ENCODE data around the gene SLC25A24. TPM values are rescaled to one million over a fixed set of nuclear protein-coding genes. Genes with fewer than 3 reads are reported as not detected.
"Not testable (repeated sequence)": the region's sequence is repeated elsewhere in the genome, so short reads cannot be mapped to it uniquely, and the experiment has no call there.

Gene SLC25A24
- total RNA-seq, 2 experiments from 2014 or later = 5.2 to 5.5 TPM

DNA sequence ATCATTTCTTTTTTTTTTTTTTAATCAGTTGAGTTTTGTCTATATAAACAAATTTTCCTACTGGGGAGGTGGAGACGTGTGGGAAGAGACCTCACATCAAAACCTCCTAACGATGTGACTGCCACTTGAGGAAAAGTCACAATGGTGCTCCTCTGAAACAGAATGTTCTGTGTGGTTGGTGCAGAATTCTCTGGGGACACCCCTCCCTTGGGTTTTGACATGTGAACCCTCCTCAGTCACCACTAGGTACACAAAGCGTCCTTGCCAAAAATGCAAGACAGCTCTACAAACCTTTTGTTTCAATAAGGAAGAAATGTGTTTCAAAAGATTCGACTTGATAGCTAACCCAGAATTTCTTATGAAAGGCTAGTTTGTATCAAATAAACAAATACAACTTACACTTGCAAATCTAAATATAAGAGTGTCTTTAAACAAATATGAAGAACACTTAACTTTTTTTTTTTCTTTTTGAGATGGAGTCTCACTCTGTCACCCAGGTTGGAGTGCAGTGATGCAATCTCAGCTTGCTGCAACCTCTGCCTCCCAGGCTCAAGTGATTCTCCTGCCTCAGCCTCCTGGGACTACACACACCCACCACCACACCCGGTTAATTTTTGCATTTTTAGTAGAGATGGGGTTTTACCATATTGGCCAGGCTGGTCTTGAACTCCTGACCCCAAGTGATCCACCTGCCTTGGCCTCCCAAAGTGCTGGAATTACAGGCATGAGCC lies 9.3 kb downstream of the SLC25A24 start:
- peaks cover 27% of the 10 kb centered on the region for H3K36me3 Mint-ChIP-seq (ENCODE audit: low read depth)
- H3K9me3 Mint-ChIP-seq = peaks cover 9% of the 10 kb centered on the region
- no peak overlapping the region for H3K27ac Mint-ChIP-seq
- no peak overlapping the region for H3K4me3 Mint-ChIP-seq
- no peaks in the 10 kb centered on the region for H3K27me3 Mint-ChIP-seq (ENCODE audit: low read depth)
- no peak for DNase-seq
- intact Hi-C loops (cut with micrococcal nuclease) = no loop called here
- peaks cover 7% of the 10 kb centered on the region for H3K4me1 Mint-ChIP-seq (ENCODE audit: low read depth)
- CTCF ChIA-PET = interaction anchor here (1.9 kb wide), 1 partner anchor 10 kb away, joined by 5 read pairs; the partner anchor contains the start of gene SLC25A24

DNA sequence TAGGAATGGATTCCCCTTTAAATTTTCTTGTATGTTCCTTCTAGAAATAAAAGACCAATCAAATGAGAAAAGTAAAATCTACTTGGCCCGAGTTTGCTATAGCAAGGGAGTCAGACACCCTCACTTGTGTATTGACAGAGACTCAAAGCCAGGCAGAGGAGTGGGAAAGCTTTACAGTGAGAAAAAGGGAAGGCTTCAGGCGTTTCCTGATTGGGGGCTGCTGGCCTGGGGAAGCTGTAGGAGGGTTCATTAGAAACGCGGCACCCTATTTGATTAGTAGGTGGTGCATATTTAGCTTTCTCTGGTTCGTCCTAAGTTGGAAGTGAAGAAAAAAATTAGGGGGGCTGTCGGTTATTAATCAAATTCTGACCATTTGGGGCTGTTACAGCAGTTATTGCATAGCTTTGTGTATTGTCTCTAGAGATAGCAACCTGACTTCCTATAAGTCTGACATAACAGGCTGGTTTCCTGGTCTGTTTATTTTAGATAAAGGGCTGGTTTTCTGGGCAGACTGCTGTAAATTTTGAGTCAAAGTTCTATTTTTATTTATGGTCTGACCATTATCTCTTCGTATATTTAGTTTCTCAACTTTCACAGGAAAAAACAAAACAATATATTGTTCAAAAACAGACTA lies 10.0 kb downstream of the SLC25A24 start:
- H3K36me3 Mint-ChIP-seq (ENCODE audit: low read depth) = peaks cover 25% of the 10 kb centered on the region
- DNase-seq = no peak
- H3K4me1 Mint-ChIP-seq (ENCODE audit: low read depth) = peaks cover 7% of the 10 kb centered on the region
- no peaks in the 10 kb centered on the region for H3K27me3 Mint-ChIP-seq (ENCODE audit: low read depth)
- H3K9me3 Mint-ChIP-seq = peaks cover 9% of the 10 kb centered on the region
- intact Hi-C loops (cut with micrococcal nuclease) = no loop called here
- CTCF ChIA-PET = interaction anchor here (0.8 to 1.4 kb wide), 2 partner anchors 10 to 18 kb away, joined by 3 to 4 read pairs; partner anchors contain the start of gene SLC25A24
- H3K27ac Mint-ChIP-seq = no peak overlapping the region
- no peak overlapping the region for H3K4me3 Mint-ChIP-seq

DNA sequence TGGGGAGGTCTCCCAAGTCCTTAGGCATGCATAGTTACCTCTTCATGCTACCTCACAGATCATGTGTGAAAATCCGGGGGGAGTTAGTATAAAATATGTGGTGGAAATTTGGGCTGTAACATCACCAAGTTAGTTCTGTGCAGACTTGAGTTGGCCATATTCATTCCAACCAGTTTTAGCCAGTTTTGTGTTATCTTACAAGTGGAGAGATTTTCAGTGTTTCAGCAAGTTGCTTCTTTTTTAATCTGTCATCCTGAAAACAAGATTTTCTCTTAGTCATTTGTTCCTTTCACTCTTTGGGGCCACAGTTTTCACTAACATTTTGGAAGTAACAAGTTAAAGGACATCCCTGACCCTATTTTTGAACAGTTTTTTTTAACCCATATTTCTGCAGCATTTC lies 11.3 kb downstream of the SLC25A24 start:
- CTCF ChIA-PET = interaction anchor here (1.4 kb wide), 1 partner anchor 11 kb away, joined by 4 read pairs; the partner anchor contains the start of gene SLC25A24
- H3K36me3 Mint-ChIP-seq (ENCODE audit: low read depth) = peaks cover 30% of the 10 kb centered on the region
- no peak for DNase-seq
- no peak overlapping the region for H3K4me3 Mint-ChIP-seq
- H3K4me1 Mint-ChIP-seq (ENCODE audit: low read depth) = peaks cover 7% of the 10 kb centered on the region
- H3K27me3 Mint-ChIP-seq (ENCODE audit: low read depth) = no peaks in the 10 kb centered on the region
- intact Hi-C loops (cut with micrococcal nuclease) = no loop called here
- H3K27ac Mint-ChIP-seq = no peak overlapping the region
- H3K9me3 Mint-ChIP-seq = peaks cover 11% of the 10 kb centered on the region

DNA sequence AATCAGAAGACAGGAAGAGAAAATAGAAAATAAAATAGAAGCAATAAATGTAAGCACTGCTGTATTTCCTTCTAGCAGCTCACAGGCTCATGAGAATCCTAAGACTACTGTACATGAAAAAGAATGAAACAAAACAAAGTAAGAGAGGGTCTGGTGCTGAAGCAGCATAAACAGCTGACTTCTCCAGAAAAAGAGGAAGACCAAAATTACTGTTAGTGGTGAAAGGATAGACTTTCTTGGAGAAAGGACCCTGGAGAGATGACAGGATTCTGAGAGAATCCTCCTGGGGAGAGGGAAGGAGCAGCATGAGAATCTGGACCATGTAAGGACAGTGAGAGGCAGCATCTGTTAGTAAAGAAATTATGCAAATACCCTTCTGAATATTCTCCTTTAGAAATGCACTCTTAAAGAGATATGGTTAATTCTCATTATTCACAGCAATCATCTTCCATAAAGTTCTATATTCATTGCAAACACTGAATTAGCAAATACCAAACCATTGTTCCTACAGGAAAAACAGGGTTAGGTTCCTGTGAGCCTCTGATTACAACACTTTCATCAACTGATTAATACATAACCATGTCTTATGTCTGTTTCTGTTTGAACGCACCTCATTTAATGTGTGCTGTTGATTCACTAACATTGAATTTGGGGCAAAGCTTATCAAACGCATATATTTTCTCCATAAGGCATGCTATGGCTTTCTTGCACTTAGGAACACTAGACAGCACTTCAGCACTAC lies 17.0 kb downstream of the SLC25A24 start:
- Mint-ChIP-seq H3K36me3 (ENCODE audit: low read depth) (peaks cover 32% of the 10 kb centered on the region), H3K4me1 (ENCODE audit: low read depth) (no peaks in the 10 kb centered on the region)
- intact Hi-C loops (cut with micrococcal nuclease) = no loop called here

DNA sequence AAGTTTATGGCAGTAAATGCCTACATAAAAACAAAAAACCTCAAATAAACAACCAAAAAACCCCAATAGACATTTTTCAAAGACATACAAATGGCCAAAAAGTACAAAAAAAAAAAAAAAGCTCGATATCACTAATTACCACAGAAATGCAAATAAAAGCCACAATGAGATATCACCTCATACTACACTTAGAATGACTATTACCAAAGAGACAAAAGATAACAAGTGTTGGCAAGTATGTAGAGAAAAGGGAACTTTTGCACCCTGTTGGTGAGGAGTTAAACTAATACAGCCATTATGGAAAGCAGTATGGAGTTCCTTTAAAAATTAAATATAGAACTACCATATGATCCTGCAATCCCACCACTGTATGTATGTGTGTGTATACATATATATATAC lies 21.1 kb downstream of the SLC25A24 start:
- Mint-ChIP-seq H3K27ac (no peak overlapping the region), H3K4me1 (ENCODE audit: low read depth) (no peaks in the 10 kb centered on the region), H3K36me3 (ENCODE audit: low read depth) (peaks cover 44% of the 10 kb centered on the region), H3K27me3 (ENCODE audit: low read depth) (no peaks in the 10 kb centered on the region), H3K4me3 (no peak overlapping the region), H3K9me3 (peaks cover 15% of the 10 kb centered on the region)
- intact Hi-C loops (cut with micrococcal nuclease) = no loop called here
- no peak for DNase-seq
- CTCF ChIA-PET = no interaction called here

More for the DNA sequence above, 17.0 kb downstream of the SLC25A24 start:
- no peak for DNase-seq
- Mint-ChIP-seq H3K27me3 (ENCODE audit: low read depth) (no peaks in the 10 kb centered on the region), H3K9me3 (peaks cover 9% of the 10 kb centered on the region), H3K27ac (no peak overlapping the region), H3K4me3 (no peak overlapping the region)
- CTCF ChIA-PET = no interaction called here

DNA sequence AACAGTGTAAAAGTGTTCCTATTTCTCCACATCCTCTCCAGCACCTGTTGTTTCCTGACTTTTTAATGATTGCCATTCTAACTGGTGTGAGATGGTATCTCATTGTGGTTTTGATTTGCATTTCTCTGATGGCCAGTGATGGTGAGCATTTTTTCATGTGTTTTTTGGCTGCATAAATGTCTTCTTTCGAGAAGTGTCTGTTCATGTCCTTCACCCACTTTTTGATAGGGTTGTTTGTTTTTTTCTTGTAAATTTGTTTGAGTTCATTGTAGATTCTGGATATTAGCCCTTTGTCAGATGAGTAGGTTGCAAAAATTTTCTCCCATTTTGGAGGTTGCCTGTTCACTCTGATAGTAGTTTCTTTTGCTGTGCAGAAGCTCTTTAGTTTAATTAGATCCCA lies 37.7 kb downstream of the SLC25A24 start:
- intact Hi-C loops (cut with micrococcal nuclease); H3K4me3 Mint-ChIP-seq; CTCF ChIA-PET: not testable (repeated sequence)

DNA sequence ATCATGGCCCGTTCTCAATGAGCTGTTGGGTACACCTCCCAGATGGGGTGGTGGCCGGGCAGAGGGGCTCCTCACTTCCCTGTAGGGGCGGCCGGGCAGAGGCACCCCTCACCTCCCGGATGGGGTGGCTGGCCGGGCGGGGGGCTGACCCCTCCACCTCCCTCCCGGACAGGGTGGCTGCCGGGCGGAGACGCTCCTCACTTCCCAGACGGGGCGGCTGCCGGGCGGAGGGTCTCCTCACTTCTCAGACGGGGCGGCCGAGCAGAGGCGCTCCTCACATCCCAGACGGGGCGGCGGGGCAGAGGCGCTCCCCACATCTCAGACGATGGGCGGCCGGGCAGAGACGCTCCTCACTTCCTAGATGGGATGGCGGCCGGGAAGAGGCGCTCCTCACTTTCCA lies 40.2 kb downstream of the SLC25A24 start:
- H3K36me3 Mint-ChIP-seq (ENCODE audit: low read depth); intact Hi-C loops (cut with micrococcal nuclease): not testable (repeated sequence)

More for the DNA sequence above, 37.7 kb downstream of the SLC25A24 start:
- H3K27ac Mint-ChIP-seq; H3K27me3 Mint-ChIP-seq (ENCODE audit: low read depth); H3K36me3 Mint-ChIP-seq (ENCODE audit: low read depth); H3K4me1 Mint-ChIP-seq (ENCODE audit: low read depth); DNase-seq; H3K9me3 Mint-ChIP-seq: not testable (repeated sequence)

DNA sequence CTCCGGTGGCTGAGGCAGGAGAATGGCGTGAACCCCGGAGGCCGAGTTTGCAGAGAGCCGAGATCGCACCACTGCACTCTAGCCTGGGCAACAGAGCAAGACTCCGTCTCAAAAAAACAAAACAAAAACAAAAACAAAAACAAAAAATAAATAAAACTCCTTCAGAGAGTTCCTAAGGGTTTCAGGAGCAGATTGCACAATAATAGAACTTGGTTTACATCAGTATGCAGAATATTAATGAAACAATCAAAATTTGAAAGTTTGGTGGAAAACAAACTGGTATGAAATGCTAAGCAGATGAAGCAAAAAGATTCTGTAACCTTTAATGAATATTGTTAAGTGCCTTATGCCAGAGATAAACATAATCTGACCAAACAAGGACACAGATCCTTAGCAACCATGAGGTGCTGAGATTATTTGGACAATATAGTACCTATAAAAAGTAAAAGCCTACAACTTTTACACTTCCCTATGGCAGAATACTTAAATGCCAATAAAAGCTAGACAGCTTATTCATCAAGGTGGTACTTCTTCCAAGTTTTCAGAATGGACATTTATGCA lies 41.2 kb downstream of the SLC25A24 start:
- CTCF ChIA-PET = interaction anchor here (0.5 kb wide), 1 partner anchor 31 kb away, joined by 3 read pairs; no protein-coding TSS in a partner anchor
- no peaks in the 10 kb centered on the region for H3K4me1 Mint-ChIP-seq (ENCODE audit: low read depth)
- H3K27me3 Mint-ChIP-seq (ENCODE audit: low read depth) = no peaks in the 10 kb centered on the region
- no peak for DNase-seq
- no peaks in the 10 kb centered on the region for H3K9me3 Mint-ChIP-seq
- H3K36me3 Mint-ChIP-seq (ENCODE audit: low read depth) = peaks cover 7% of the 10 kb centered on the region
- intact Hi-C loops (cut with micrococcal nuclease) = no loop called here
- no peak overlapping the region for H3K27ac Mint-ChIP-seq
- H3K4me3 Mint-ChIP-seq = no peak overlapping the region

More for the DNA sequence above, 40.2 kb downstream of the SLC25A24 start:
- H3K4me3 Mint-ChIP-seq; H3K4me1 Mint-ChIP-seq (ENCODE audit: low read depth); DNase-seq; H3K27ac Mint-ChIP-seq; CTCF ChIA-PET; H3K27me3 Mint-ChIP-seq (ENCODE audit: low read depth); H3K9me3 Mint-ChIP-seq: not testable (repeated sequence)

DNA sequence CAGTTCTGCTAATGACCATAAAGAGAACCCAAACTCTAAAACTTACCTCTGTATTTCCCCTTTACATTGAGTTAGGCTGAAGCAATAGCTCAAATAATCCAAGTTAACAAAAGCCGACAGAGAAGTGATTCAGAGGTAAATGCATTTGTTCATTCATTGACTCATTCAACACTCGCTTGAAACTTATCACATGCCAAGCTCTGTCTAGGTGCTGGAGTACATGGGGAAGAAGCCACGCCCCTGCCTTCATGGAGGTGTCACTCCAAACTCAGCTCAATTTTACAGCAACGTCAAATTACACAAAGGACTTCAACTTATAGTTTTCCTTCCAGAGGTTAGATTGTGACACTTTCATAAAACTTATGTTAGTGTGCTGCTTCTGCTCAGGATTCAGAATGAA lies 45.8 kb downstream of the SLC25A24 start:
- no peak overlapping the region for H3K4me3 Mint-ChIP-seq
- peaks cover 9% of the 10 kb centered on the region for H3K36me3 Mint-ChIP-seq (ENCODE audit: low read depth)
- H3K27ac Mint-ChIP-seq = no peak overlapping the region
- CTCF ChIA-PET = no interaction called here
- no peak for DNase-seq
- no peaks in the 10 kb centered on the region for H3K4me1 Mint-ChIP-seq (ENCODE audit: low read depth)
- H3K27me3 Mint-ChIP-seq (ENCODE audit: low read depth) = no peaks in the 10 kb centered on the region
- H3K9me3 Mint-ChIP-seq = no peaks in the 10 kb centered on the region
- intact Hi-C loops (cut with micrococcal nuclease) = no loop called here

DNA sequence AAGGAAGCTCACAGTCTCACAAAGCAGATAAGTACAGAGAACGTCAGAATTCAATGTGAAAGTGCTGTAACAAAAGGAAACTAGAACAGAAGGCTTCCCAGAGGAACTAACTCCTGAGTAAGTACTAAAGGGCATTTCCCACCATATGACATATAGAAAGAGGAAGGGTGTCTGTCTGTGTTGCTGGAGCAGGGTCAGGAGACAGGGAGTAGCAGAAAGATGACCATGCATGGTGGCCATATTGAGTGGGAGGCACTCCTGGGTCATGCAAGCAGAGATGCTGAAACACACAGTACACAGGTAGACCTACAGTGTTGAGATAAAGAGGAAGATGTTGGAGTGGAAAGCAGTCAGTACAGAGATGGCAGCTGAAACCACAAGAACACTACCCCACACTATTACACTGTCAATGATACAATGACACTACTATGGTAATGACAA lies 47.3 kb downstream of the SLC25A24 start:
- DNase-seq = no peak
- Mint-ChIP-seq H3K4me1 (ENCODE audit: low read depth) (no peaks in the 10 kb centered on the region), H3K27ac (no peak overlapping the region), H3K9me3 (no peaks in the 10 kb centered on the region), H3K36me3 (ENCODE audit: low read depth) (peaks cover 15% of the 10 kb centered on the region), H3K27me3 (ENCODE audit: low read depth) (no peaks in the 10 kb centered on the region), H3K4me3 (no peak overlapping the region)
- intact Hi-C loops (cut with micrococcal nuclease) = no loop called here
- CTCF ChIA-PET = interaction anchor here (0.6 kb wide), 1 partner anchor 31 kb away, joined by 3 read pairs; no protein-coding TSS in a partner anchor

DNA sequence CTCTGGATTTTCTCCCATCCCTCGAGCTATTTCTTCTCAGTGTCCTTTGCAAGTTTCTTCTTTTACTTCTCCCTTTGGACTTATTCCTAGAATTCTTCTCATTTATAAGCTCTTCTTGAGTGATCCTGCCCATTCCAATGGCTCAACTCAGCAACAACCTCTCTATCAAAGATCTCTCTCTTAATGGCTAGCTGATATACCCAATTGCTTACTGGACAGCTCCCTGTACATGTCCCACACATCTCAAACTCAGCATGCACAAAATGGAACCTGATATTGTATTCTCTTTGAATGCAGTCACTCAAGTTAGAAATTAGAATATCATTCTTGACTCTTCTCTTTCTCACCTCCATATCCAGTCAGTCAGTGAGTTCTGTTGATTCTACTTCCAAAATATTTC lies 48.6 kb downstream of the SLC25A24 start:
- Mint-ChIP-seq H3K9me3 (no peaks in the 10 kb centered on the region), H3K4me1 (ENCODE audit: low read depth) (no peaks in the 10 kb centered on the region), H3K27ac (no peak overlapping the region), H3K4me3 (no peak overlapping the region), H3K27me3 (ENCODE audit: low read depth) (no peaks in the 10 kb centered on the region), H3K36me3 (ENCODE audit: low read depth) (peaks cover 21% of the 10 kb centered on the region)
- CTCF ChIA-PET = interaction anchor here (1.1 kb wide), 1 partner anchor 26 kb away, joined by 4 read pairs; no protein-coding TSS in a partner anchor
- DNase-seq = no peak
- intact Hi-C loops (cut with micrococcal nuclease) = no loop called here

DNA sequence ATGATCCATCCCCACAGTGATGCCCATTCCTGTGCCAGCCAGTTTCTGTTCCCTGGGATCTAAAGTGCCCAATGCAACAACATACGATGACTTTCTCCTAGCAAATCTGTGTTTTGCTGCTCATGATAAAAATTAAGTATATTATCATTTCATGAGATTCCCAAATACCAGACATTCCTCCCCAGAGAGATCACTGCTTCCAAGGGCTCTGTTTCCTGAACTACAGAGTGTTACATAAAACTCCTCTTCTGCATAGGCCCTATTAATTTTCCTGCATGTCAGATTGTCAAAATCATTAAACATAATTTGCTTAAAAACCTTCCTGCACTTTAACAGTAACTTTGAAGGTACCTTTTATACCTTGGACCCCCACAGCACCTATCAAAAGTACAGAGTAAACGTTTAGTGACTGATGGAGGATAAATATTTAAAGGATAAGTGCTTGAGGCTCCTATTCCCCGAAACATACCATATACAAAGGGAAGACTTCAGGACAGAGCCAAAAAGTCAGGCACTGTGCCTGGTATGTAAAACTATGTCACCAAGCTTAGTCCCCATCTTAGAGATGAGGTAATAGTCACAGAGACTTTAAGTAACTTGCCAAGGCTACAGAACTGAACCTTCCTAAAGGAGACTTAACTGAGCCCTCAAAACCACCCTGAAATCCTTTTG lies 50.2 kb downstream of the SLC25A24 start:
- CTCF ChIA-PET = no interaction called here
- Mint-ChIP-seq H3K27me3 (ENCODE audit: low read depth) (no peaks in the 10 kb centered on the region), H3K4me1 (ENCODE audit: low read depth) (no peaks in the 10 kb centered on the region), H3K4me3 (no peak overlapping the region), H3K27ac (no peak overlapping the region), H3K9me3 (peaks cover 4% of the 10 kb centered on the region), H3K36me3 (ENCODE audit: low read depth) (peaks cover 29% of the 10 kb centered on the region)
- no peak for DNase-seq
- intact Hi-C loops (cut with micrococcal nuclease) = no loop called here
